HS-27A (cell line): Measurements from ENCODE around the gene SPX.

Experiments
- DNase-seq: peaks from one replicate; pipeline ENCODE4 v3.0.0-alpha.2; 2012; ENCODE audit warnings: low read depth, missing footprints

The SPX gene

DNA sequence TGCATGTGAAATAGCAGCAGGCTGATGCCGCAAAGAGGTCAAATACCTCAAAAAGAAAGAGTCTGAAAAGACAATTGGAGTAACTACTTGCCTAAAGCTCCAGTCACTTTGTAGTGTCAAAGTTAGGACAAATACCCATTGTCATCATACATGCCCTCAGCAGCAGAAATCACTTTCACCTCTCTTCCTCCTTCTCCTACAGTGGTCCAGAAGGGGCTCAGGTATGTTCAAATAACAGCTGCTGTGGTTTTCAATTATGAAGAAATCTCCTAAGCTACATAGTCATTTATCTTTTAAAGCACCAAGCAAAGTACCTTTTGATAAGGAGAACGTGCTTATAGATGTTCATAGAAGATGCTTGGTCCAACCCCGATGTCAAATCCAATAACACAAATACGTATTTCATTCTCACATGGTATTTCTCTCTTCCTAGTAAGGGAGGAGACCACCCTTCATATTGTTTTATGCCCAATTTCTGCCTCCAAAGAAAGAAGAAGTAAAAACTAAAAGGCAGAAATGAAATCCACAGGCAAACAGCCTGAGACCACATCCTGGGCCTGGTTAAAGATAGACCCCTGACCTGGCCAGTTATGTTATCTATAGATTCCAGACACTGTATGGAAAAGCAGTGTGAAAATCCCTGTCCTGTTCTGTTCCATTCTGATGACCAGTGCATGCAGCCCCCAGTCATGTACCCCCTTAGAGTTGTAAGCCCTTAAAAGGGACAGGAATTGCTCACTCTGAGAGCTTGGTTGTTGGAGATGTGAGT is 54.8 kb downstream of the SPX start:
- no peak for DNase-seq
